Muscle of arm (tissue), 14 donors: ENCODE measurements around the gene ADAT3. TPM values are rescaled to one million over a fixed set of nuclear protein-coding genes. Genes with fewer than 3 reads are reported as not detected.
A peak's percentile ranks its signal among the peaks of the same experiment; 100 is the strongest.

ENCODE experiments used
- DNase-seq: peaks from one replicate; pipeline ENCODE4 v3.0.0-alpha.2; 2013
- long read RNA-seq, 11 donors: transcript quantifications; one replicate each; lab custom pipeline, GENCODE V29; 2026
- polyA plus RNA-seq, 12 donors: library from polyadenylated mRNA; unstranded; fragments of 120-200 nt; gene quantifications; one replicate each; pipeline ENCODE4 v1.2.1, GENCODE V29; 2013; ENCODE audit not compliant: insufficient read length in 12 of 12

Gene ADAT3
- 1 to 10 TPM in 8 of 12 donors, under 1 TPM in 2, not detected in 2; 0.70 to 2.9 (median 1.2) TPM for polyA plus RNA-seq
- long read RNA-seq, donor 1, partial matches to known transcripts = 0 of 1 reads
- long read RNA-seq, donor 1, other reads (novel, unspliced or antisense) = 0 of 1 reads
- long read RNA-seq, donor 2 = 0 reads
- long read RNA-seq, donor 3 = 0 reads
- long read RNA-seq, donor 4 = 0 reads
- long read RNA-seq, donor 5, partial matches to known transcripts = 0 of 2 reads
- long read RNA-seq, donor 5, other reads (novel, unspliced or antisense) = 0 of 2 reads
- long read RNA-seq, donor 6 = 0 reads
- long read RNA-seq, donor 7 = 0 reads
- long read RNA-seq, donor 8 = 0 reads
- long read RNA-seq, donor 9 = 0 reads
- long read RNA-seq, donor 10, partial matches to known transcripts = 0 of 1 reads
- long read RNA-seq, donor 10, other reads (novel, unspliced or antisense) = 0 of 1 reads
- long read RNA-seq, donor 11 = 0 reads

GRCh38 chr19:1905110-1905862, at the start of gene ADAT3, which contains the start of gene SCAMP4:
ADAT3 (plus strand) TSS chr19:1905399; CDS start chr19:1912048, 6,649 bp downstream.
SCAMP4 (plus strand) TSS chr19:1905399; CDS start chr19:1915020, 9,621 bp downstream.
- peak; percentile 99 for DNase-seq

- no peak for DNase-seq
These were observed 49.4 kb upstream of the ADAT3 start for GRCh38 chr19:1855828-1856255.

GRCh38 chr19:1856345-1856697, 48.9 kb upstream of the ADAT3 start:
- no peak for DNase-seq

- no peak for DNase-seq
These were observed 48.2 kb upstream of the ADAT3 start for GRCh38 chr19:1856698-1857603.

GRCh38 chr19:1857648-1858326, 47.4 kb upstream of the ADAT3 start:
- DNase-seq = no peak

- DNase-seq = no peak
These were observed 46.7 kb upstream of the ADAT3 start for GRCh38 chr19:1858412-1859081.

GRCh38 chr19:1859331-1859781, 45.8 kb upstream of the ADAT3 start:
- DNase-seq = no peak

GRCh38 chr19:1860042-1860775, 45.0 kb upstream of the ADAT3 start:
- DNase-seq = peak; percentile 80

GRCh38 chr19:1860821-1861598, 44.2 kb upstream of the ADAT3 start:
- DNase-seq = no peak

- DNase-seq = no peak
These were observed 43.6 kb upstream of the ADAT3 start for GRCh38 chr19:1861599-1862031.

GRCh38 chr19:1862068-1862423, 43.2 kb upstream of the ADAT3 start:
- no peak for DNase-seq

- no peak for DNase-seq
These were observed 42.5 kb upstream of the ADAT3 start for GRCh38 chr19:1862424-1863327.

GRCh38 chr19:1863328-1863637, 41.9 kb upstream of the ADAT3 start, which contains the start of gene KLF16:
KLF16 (minus strand) TSS chr19:1863579; CDS start chr19:1863497, 82 bp downstream.
- DNase-seq = no peak

- peak; percentile 89 for DNase-seq
These were observed 41.3 kb upstream of the ADAT3 start for GRCh38 chr19:1863638-1864479.

GRCh38 chr19:1864480-1865171, 40.6 kb upstream of the ADAT3 start:
- DNase-seq = no peak
